Measurements from ENCODE around the gene SEC11A.
A peak's percentile ranks its signal among the peaks of the same experiment; 100 is the strongest.
"Not testable (repeated sequence)": the region's sequence is repeated elsewhere in the genome, so short reads cannot be mapped to it uniquely, and the experiment has no call there.

SEC11A gene

GRCh38 chr15:84737005-84737404 lies 21.1 kb upstream of the SEC11A start:
- no peak for DNase-seq (ENCODE audit: low read depth)

- DNase-seq (ENCODE audit: low read depth): no peak
Measured at GRCh38 chr15:84736375-84736774, 20.4 kb upstream of the SEC11A start.

DNA sequence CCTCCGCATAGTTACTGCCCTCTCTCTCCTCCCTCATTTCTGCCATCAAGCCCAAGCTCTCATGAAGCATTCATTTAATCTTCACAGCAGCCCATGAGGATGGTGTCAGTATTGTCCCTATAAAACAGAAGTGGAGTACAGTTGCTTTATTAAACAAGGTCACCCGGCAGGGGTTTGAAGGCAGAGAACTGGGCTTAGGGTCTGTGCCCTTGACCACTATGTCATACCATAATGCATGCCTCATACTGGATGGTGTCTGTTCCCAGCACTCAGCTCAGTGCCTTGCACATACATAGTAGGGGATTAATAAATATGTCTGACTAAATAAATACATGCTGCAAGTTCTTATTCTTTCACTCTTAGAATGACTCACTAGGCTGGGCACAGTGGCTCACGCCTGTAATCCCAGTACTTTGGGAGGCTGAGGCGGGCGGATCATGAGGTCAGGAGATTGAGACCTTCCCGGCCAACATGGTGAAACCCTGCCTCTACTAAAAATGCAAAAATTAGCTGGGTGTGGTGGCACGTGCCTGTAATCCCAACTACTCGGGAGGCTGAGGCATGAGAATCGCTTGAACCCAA lies 19.6 kb upstream of the SEC11A start:
- not testable (repeated sequence) for DNase-seq (ENCODE audit: low read depth)

- no peak for DNase-seq (ENCODE audit: low read depth)
Measured at GRCh38 chr15:84734794-84735479, 19.0 kb upstream of the SEC11A start.

- DNase-seq (ENCODE audit: low read depth): no peak
Measured at GRCh38 chr15:84731774-84732173, 15.8 kb upstream of the SEC11A start.

- DNase-seq (ENCODE audit: low read depth): no peak
Measured at GRCh38 chr15:84727429-84727828, 11.5 kb upstream of the SEC11A start.

DNA sequence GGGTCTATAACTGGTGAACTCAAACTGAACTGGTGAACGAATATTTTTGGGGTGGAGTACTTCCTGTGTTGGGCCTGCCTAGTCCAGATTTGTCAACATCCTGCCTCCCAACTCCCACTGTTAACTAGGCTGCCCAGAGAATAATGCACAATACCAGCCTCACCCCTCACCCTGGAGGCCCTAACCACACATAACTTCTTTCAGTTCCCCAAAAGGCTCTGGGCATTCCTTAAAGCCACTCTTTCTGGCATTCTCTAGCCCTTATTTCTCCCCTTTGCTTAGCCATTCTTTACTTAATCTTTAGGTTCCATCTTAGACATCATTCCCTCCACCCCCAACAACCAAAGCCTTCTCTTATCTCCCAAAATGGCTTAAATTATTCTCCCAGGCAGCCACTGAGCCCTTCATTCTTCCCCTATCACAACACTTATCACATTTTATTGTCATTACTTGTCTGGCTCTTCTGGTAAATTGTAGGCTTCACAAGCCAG lies 9.1 kb upstream of the SEC11A start:
- no peak for DNase-seq (ENCODE audit: low read depth)

GRCh38 chr15:84722628-84723027 lies 6.7 kb upstream of the SEC11A start:
- DNase-seq (ENCODE audit: low read depth): no peak

GRCh38 chr15:84721371-84721770 lies 5.4 kb upstream of the SEC11A start:
- no peak for DNase-seq (ENCODE audit: low read depth)

- DNase-seq (ENCODE audit: low read depth): peak; percentile 4
Measured at GRCh38 chr15:84715441-84716035, 401 bp downstream of the SEC11A start.

GRCh38 chr15:84714821-84715220 lies 1.1 kb downstream of the SEC11A start:
- no peak for DNase-seq (ENCODE audit: low read depth)

- no peak for DNase-seq (ENCODE audit: low read depth)
Measured at GRCh38 chr15:84714372-84714771, 1.6 kb downstream of the SEC11A start.

DNA sequence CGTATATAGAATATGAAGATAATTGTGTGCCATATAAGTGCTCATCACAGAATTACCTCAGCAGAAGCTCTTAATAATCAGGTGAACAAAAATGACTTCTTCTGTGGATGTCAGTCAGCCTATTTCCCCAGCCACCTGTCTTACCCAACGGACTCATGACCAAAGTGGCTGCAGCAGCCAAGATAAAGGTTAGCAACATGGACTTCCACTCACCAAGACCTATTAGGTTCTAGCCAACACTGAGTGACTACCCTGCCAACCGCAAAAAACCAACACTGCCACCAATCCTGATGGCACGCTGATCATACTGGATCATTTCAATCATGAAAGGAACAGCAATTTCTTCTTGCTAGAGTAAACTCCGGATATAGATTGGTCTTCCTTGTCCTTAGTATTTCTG lies 12.1 kb downstream of the SEC11A start:
- DNase-seq (ENCODE audit: low read depth): no peak

DNA sequence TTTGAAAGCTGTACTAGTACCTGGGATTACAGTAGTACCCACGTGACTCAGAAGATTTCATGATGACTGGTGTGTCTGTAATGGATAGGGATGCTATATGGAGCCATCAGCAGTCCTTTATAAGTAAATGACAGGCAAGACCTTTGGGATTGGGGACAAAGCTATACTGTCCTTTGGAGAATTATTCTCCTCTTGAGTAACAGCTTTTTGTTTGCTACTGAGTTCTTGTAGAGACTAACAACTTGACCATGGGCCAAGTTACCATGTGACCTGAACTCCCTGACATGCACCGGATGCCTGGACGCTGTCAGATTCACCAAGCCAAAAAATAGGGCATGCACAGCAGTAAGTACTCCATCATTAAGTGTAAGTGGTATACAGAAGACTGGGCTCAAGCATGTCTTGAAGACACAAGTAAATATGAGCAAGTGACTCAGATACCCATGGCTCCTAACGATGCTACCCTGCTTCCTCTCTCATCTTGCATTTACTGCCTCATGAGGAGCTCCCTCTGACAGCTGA lies 12.9 kb downstream of the SEC11A start:
- no peak for DNase-seq (ENCODE audit: low read depth)

GRCh38 chr15:84699538-84700191 lies 16.3 kb downstream of the SEC11A start:
- no peak for DNase-seq (ENCODE audit: low read depth)

- DNase-seq (ENCODE audit: low read depth): no peak
Measured at GRCh38 chr15:84697236-84697990, 18.5 kb downstream of the SEC11A start.

DNA sequence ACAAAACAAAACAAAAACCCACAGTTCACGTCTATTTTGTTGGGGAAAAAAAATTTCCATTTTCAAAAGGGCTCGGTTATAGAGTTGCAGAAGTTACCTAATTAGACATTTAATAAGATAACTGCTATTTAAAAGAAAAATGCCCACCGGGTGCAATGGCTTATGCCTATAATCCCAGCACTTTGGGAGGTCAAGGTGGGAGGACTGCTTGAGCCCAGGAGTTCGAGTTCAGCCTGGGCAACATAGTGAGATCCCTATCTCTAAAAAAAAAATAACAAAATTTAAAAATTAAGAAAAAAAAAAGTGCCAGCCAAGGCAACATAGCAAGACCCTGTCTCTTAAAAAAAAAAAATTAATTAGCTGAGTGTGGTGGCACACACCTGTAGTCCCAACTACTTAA lies 19.2 kb downstream of the SEC11A start:
- no peak for DNase-seq (ENCODE audit: low read depth)

DNA sequence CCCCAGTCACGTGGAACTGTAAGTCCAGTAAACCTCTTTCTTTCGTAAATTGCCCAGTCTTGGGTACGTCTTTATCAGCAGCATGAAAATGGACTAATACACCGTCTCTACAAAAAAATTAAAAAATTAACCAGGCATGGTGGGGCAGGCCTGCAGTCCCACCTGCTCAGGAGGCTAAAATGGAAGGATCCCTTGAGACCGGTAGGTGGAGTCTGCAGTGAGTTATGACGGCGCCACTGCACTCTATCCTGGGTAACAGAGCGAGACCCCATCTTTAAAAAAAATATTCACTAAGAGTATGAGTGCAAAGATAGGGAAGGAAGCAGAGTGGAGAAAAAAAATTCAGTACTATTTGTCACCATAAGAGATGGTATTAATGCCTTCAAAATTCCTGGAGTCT lies 25.6 kb downstream of the SEC11A start:
- no peak for DNase-seq (ENCODE audit: low read depth)

GRCh38 chr15:84689858-84690257 lies 26.1 kb downstream of the SEC11A start:
- no peak for DNase-seq (ENCODE audit: low read depth)

GRCh38 chr15:84686446-84686845 lies 29.5 kb downstream of the SEC11A start:
- DNase-seq (ENCODE audit: low read depth): not testable (repeated sequence)

- peak; percentile 52 for DNase-seq (ENCODE audit: low read depth)
Measured at GRCh38 chr15:84685304-84685703, 30.6 kb downstream of the SEC11A start.

DNA sequence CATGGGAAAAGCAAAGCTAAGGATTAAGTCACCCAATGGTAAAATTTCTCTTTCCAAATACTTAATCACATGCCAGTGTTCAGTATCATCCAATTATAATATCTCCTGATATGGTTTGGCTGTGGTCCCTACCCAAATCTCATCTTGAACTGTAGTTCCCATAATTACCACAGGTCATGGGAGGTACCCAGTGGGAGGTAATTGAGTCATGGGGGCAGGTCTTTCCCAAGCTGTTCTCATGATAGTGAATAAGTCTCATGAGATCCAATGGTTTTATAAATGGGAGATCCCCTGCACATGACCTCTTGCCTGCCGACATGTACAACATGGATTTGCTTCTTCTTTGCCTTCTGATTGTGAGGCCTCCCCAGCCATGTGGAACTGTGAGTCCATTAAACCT lies 31.8 kb downstream of the SEC11A start:
- no peak for DNase-seq (ENCODE audit: low read depth)

Measured in HS-5 (cell line).